K562 (cell line): ENCODE results near the gene ZNF627. TPM values are rescaled to one million over a fixed set of nuclear protein-coding genes. Genes with fewer than 3 reads are reported as not detected.

Experiments used
- CC2D1A ChIP-seq: fragments of 450-650 bp; IDR thresholded peaks from 2 replicates; pipeline ENCODE4 v1.6.1; 2017; ENCODE audit warnings: mild to moderate bottlenecking
- CTBP1 ChIP-seq: fragments of 450-650 bp; IDR thresholded peaks from 2 replicates; pipeline ENCODE4 v1.6.1; 2016; ENCODE audit warnings: borderline replicate concordance
- DACH1 ChIP-seq: fragments of 450-650 bp; IDR thresholded peaks from 2 replicates; pipeline ENCODE4 v1.6.1; 2018; ENCODE audit not compliant: partially characterized antibody
- NBN ChIP-seq: fragments of 450-650 bp; IDR thresholded peaks from 2 replicates; pipeline ENCODE4 v1.6.1; 2016; ENCODE audit warnings: low read depth, mild to moderate bottlenecking
- PML ChIP-seq: IDR thresholded peaks from 2 replicates; pipeline ENCODE4 v1.6.1; 2012; ENCODE audit warnings: low read length, inconsistent platforms
- REST ChIP-seq, 2 experiments: fragments of 450-650 bp; formaldehyde crosslinking in 1 of 2; IDR thresholded peaks; 2 replicates each; pipeline versions ENCODE4 v1.4.0 to v1.6.1; 2014 to 2020; ENCODE audit warnings: mild to moderate bottlenecking in 2 of 2, borderline replicate concordance in 1 of 2, low read depth in 1 of 2
- SMAD3 ChIP-seq: fragments of 450-650 bp; formaldehyde crosslinking; conservative IDR thresholded peaks from 2 replicates; pipeline ENCODE4 v1.4.0; 2020; ENCODE audit warnings: mild to moderate bottlenecking
- TBL1XR1 ChIP-seq, 2 experiments: IDR thresholded peaks; 2 replicates each; pipeline ENCODE4 v1.6.1; 2012; ENCODE audit warnings: improper control_type of control experiment in 2 of 2, low read length in 2 of 2, mild to moderate bottlenecking in 1 of 2
- ZNF134 ChIP-seq: fragments of 250-450 bp; sonication (Bioruptor Pico); conservative IDR thresholded peaks from 2 replicates; pipeline ENCODE4 v1.4.0; 2020
- ZNF644 ChIP-seq: fragments of 200-800 bp; sonication (Bioruptor generic); IDR thresholded peaks from 2 replicates; pipeline ENCODE4 v1.6.1; 2016; ENCODE audit warnings: low read depth, missing genetic modification characterization, missing compliant biosample characterization
- polyA plus RNA-seq, 8 experiments: library from polyadenylated mRNA; depleted of rRNA in 4 of 8; stranded (reverse) in 5 of 8; unstranded in 3 of 8; fragments of >200 nt; fragmentation: Nextera tagmentation in 2 of 8; fragmentation: Illumina TruSeq in 1 of 8; extraction: Ambion mirVana in 2 of 8; extraction: Trizol in 1 of 8; gene quantifications; 2 replicates each; pipeline versions ENCODE4 v1.2.1 to v1.2.3, GENCODE V29; 2011 to 2014; ENCODE audit warnings: inconsistent platforms in 1 of 8, missing spikeins in 1 of 8
- total RNA-seq, 7 experiments: library from RNA; depleted of rRNA in 6 of 7; stranded (reverse); fragments of >200 nt in 6 of 7; fragmentation: Illumina TruSeq in 2 of 7; extraction: Trizol in 2 of 7; gene quantifications; 2 replicates each; pipeline versions ENCODE4 v1.2.1 to v1.2.3, GENCODE V29; 2011 to 2021; ENCODE audit warnings: low replicate concordance in 1 of 7
- TF ChIP-seq, protein P1 (sequence below): fragments of 250-450 bp; sonication (Bioruptor Pico); IDR thresholded peaks from 2 replicates; pipeline ENCODE4 v1.4.0; 2020; ENCODE audit warnings: mild to moderate bottlenecking, moderate library complexity
- TF ChIP-seq, protein P2 (sequence below), 2 experiments: IDR thresholded peaks; 2 replicates each; pipeline ENCODE4 v1.6.1; 2012; ENCODE audit warnings: improper control_type of control experiment in 2 of 2, low read depth in 2 of 2, low read length in 2 of 2, borderline replicate concordance in 1 of 2

The ZNF627 gene
- total and polyA plus RNA-seq, 9 of the 15 experiments (the other 6 are each of a cell fraction or from before 2014, with no cell fraction given), result 6.4 to 19.9 (median 10.6) TPM

GRCh38 chr19:11558881-11559828, 38.1 kb upstream of the ZNF627 start, which contains the start of gene ELOF1 (continued):
- TF ChIP-seq REST (IDR thresholded peaks at IDR 0.05; ENCODE audit: borderline replicate concordance) (peak; percentile 9; the same call in 1 of the 2 replicates), REST (CRISPR knock-in tag; IDR thresholded peaks at IDR 0.05; ENCODE audit: low read depth) (0 out of 2 replicates have a peak, but pooled peaks have one; percentile 42), NBN (peak; percentile 14; the same call in 1 of the 2 replicates), SMAD3 (CRISPR knock-in tag) (no peak), CTBP1 (peak; percentile 68; the same call in 1 of the 2 replicates), DACH1 (peak; percentile 45), ZNF134 (CRISPR knock-in tag) (no peak), TBL1XR1 (IDR thresholded peaks at IDR 0.05; ENCODE audit: low read length in 2 of 2) (no peak), ZNF644 (tag) (no peak), CC2D1A (0 out of 2 replicates have a peak, but pooled peaks have one; percentile 13), PML (peak; percentile 81)
- TF ChIP-seq, protein P1, sequence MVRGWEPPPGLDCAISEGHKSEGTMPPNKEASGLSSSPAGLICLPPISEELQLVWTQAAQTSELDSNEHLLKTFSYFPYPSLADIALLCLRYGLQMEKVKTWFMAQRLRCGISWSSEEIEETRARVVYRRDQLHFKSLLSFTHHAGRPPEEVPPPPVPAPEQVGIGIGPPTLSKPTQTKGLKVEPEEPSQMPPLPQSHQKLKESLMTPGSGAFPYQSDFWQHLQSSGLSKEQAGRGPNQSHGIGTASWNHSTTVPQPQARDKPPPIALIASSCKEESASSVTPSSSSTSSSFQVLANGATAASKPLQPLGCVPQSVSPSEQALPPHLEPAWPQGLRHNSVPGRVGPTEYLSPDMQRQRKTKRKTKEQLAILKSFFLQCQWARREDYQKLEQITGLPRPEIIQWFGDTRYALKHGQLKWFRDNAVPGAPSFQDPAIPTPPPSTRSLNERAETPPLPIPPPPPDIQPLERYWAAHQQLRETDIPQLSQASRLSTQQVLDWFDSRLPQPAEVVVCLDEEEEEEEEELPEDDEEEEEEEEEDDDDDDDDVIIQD (CRISPR knock-in tag), result no peak
- TF ChIP-seq, protein P2, sequence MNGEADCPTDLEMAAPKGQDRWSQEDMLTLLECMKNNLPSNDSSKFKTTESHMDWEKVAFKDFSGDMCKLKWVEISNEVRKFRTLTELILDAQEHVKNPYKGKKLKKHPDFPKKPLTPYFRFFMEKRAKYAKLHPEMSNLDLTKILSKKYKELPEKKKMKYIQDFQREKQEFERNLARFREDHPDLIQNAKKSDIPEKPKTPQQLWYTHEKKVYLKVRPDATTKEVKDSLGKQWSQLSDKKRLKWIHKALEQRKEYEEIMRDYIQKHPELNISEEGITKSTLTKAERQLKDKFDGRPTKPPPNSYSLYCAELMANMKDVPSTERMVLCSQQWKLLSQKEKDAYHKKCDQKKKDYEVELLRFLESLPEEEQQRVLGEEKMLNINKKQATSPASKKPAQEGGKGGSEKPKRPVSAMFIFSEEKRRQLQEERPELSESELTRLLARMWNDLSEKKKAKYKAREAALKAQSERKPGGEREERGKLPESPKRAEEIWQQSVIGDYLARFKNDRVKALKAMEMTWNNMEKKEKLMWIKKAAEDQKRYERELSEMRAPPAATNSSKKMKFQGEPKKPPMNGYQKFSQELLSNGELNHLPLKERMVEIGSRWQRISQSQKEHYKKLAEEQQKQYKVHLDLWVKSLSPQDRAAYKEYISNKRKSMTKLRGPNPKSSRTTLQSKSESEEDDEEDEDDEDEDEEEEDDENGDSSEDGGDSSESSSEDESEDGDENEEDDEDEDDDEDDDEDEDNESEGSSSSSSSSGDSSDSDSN (IDR thresholded peaks at IDR 0.05; ENCODE audit: borderline replicate concordance in 1 of 2, low read depth in 2 of 2, low read length in 2 of 2), result peak in 1 of 2 experiments; percentile 85; a peak in 2 of 4 replicates
